ENCODE measurements around the gene PNISR.

PNISR gene

GRCh38 chr6:99427988-99428387 lies 2.9 kb upstream of the PNISR start:
- no peak overlapping the region for H3K4me3 ChIP-seq (ENCODE audit: low read depth, low read length)
- H3K9me3 ChIP-seq (ENCODE audit: control insufficient read depth, low read length): no peaks in the 10 kb centered on the region
- H2AFZ ChIP-seq: no peak overlapping the region
- H3K27ac ChIP-seq: no peak overlapping the region
- H3K4me1 ChIP-seq: peaks cover 25% of the 10 kb centered on the region
- no peak overlapping the region for H3K4me2 ChIP-seq (ENCODE audit: low read length)
- no peak overlapping the region for H3K9ac ChIP-seq
- TF ChIP-seq CTCF (IDR thresholded peaks at IDR 0.05): no peak
- no peaks in the 10 kb centered on the region for H3K36me3 ChIP-seq (ENCODE audit: control insufficient read depth, insufficient read depth, low read length)
- H3K79me2 ChIP-seq: peaks cover 14% of the 10 kb centered on the region
- no peaks in the 10 kb centered on the region for H3K27me3 ChIP-seq (ENCODE audit: control insufficient read depth, insufficient read depth, low read length)

- Histone ChIP-seq H3K9me3 (ENCODE audit: control insufficient read depth, low read length) (no peaks in the 10 kb centered on the region), H3K4me2 (ENCODE audit: low read length) (peak overlapping the region; percentile 83), H3K4me3 (ENCODE audit: low read depth, low read length) (peak overlapping the region; percentile 97), H3K9ac (peak overlapping the region; percentile 87), H3K27me3 (ENCODE audit: control insufficient read depth, insufficient read depth, low read length) (no peaks in the 10 kb centered on the region), H2AFZ (peak overlapping the region; percentile 99), H3K36me3 (ENCODE audit: control insufficient read depth, insufficient read depth, low read length) (no peaks in the 10 kb centered on the region), H3K27ac (peak overlapping the region; percentile 95), H3K79me2 (peaks cover 28% of the 10 kb centered on the region), H3K4me1 (peaks cover 24% of the 10 kb centered on the region)
- no peak for TF ChIP-seq CTCF (IDR thresholded peaks at IDR 0.05)
These were observed 1.3 kb upstream of the PNISR start for GRCh38 chr6:99426451-99426757.

- Histone ChIP-seq H3K4me3 (ENCODE audit: low read depth, low read length) (peak overlapping the region; percentile 97), H3K4me2 (ENCODE audit: low read length) (peak overlapping the region; percentile 83), H3K36me3 (ENCODE audit: control insufficient read depth, insufficient read depth, low read length) (no peaks in the 10 kb centered on the region), H3K79me2 (peaks cover 33% of the 10 kb centered on the region), H2AFZ (peak overlapping the region; percentile 99), H3K4me1 (peaks cover 28% of the 10 kb centered on the region), H3K9me3 (ENCODE audit: control insufficient read depth, low read length) (no peaks in the 10 kb centered on the region), H3K27ac (peak overlapping the region; percentile 95), H3K9ac (peak overlapping the region; percentile 87), H3K27me3 (ENCODE audit: control insufficient read depth, insufficient read depth, low read length) (no peaks in the 10 kb centered on the region)
- peak; percentile 47 for TF ChIP-seq CTCF (IDR thresholded peaks at IDR 0.05)
These were observed 741 bp upstream of the PNISR start for GRCh38 chr6:99425647-99426450.

- no peaks in the 10 kb centered on the region for H3K27me3 ChIP-seq (ENCODE audit: control insufficient read depth, insufficient read depth, low read length)
- H3K4me1 ChIP-seq: peaks cover 28% of the 10 kb centered on the region
- peak overlapping the region; percentile 67 for H3K4me2 ChIP-seq (ENCODE audit: low read length)
- no peak overlapping the region for H2AFZ ChIP-seq
- H3K9ac ChIP-seq: no peak overlapping the region
- no peaks in the 10 kb centered on the region for H3K36me3 ChIP-seq (ENCODE audit: control insufficient read depth, insufficient read depth, low read length)
- H3K4me3 ChIP-seq (ENCODE audit: low read depth, low read length): peak overlapping the region; percentile 97
- TF ChIP-seq CTCF (IDR thresholded peaks at IDR 0.05): no peak
- H3K79me2 ChIP-seq: peaks cover 41% of the 10 kb centered on the region
- no peak overlapping the region for H3K27ac ChIP-seq
- no peaks in the 10 kb centered on the region for H3K9me3 ChIP-seq (ENCODE audit: control insufficient read depth, low read length)
These were observed 1.1 kb downstream of the PNISR start for GRCh38 chr6:99424022-99424421.

- no peak overlapping the region for H3K27ac ChIP-seq
These were observed 2.2 kb downstream of the PNISR start for GRCh38 chr6:99422912-99423311.

More at GRCh38 chr6:99422912-99423311, 2.2 kb downstream of the PNISR start:
- Histone ChIP-seq H3K27me3 (ENCODE audit: control insufficient read depth, insufficient read depth, low read length) (no peaks in the 10 kb centered on the region), H3K4me1 (peaks cover 28% of the 10 kb centered on the region), H3K9me3 (ENCODE audit: control insufficient read depth, low read length) (no peaks in the 10 kb centered on the region), H3K4me3 (ENCODE audit: low read depth, low read length) (no peak overlapping the region), H3K4me2 (ENCODE audit: low read length) (peak overlapping the region; percentile 67), H3K36me3 (ENCODE audit: control insufficient read depth, insufficient read depth, low read length) (no peaks in the 10 kb centered on the region), H2AFZ (no peak overlapping the region), H3K79me2 (peaks cover 47% of the 10 kb centered on the region), H3K9ac (no peak overlapping the region)
- TF ChIP-seq CTCF (IDR thresholded peaks at IDR 0.05): no peak

Measured in parathyroid adenoma (tissue), 2 donors.